Naive thymus-derived CD4-positive, alpha-beta T cell (primary cell): ENCODE data around the gene BPI. TPM values are rescaled to one million over a fixed set of nuclear protein-coding genes. Genes with fewer than 3 reads are reported as not detected.
"Not testable (repeated sequence)": the region's sequence is repeated elsewhere in the genome, so short reads cannot be mapped to it uniquely, and the experiment has no call there.

Experiments
- ATAC-seq: fragments of 150-1000 bp; cut with Tn5 transposase; 2 replicates; pipeline ENCODE4 v1.10.0; 2021; ENCODE audit warnings: mild to moderate bottlenecking, moderate library complexity
- CTCF ChIA-PET: fragments of 350-600 bp; sonication (Branson Sonifier 250); formaldehyde crosslinking; loops from one replicate; lab custom pipeline; 2021; ENCODE audit warnings: antibody characterized with exemption; lab: Charles Lee
- POLR2A ChIA-PET: fragments of 350-600 bp; sonication (Branson Sonifier 250); formaldehyde crosslinking; loops from one replicate; lab custom pipeline; 2021; ENCODE audit warnings: antibody characterized with exemption, inconsistent platforms; lab: Charles Lee
- DNase-seq, 9 donors: peaks; one replicate each; pipeline versions ENCODE4 v3.0.0 to v3.0.0-alpha.2; 2020 to 2022; ENCODE audit warnings: mixed read lengths in 1 of 9
- H3K27ac ChIP-seq: one replicate; pipeline ENCODE4 v1.7.0; 2013; ENCODE audit warnings: mild to moderate bottlenecking, low read depth, low read length, moderate library complexity
- H3K27me3 ChIP-seq, 2 donors: one replicate each; pipeline ENCODE4 v1.7.0; 2013; ENCODE audit warnings: low read length in 2 of 2, mild to moderate bottlenecking in 2 of 2, moderate library complexity in 2 of 2; ENCODE audit not compliant: control insufficient read depth in 2 of 2, insufficient read depth in 2 of 2
- H3K36me3 ChIP-seq, 3 experiments: 1 replicate in 2 of 3; 2 replicates in 1 of 3; pipeline ENCODE4 v1.7.0; 2013; ENCODE audit warnings: low read length in 3 of 3, mild to moderate bottlenecking in 3 of 3, moderate library complexity in 1 of 3; ENCODE audit not compliant: insufficient read depth in 3 of 3, control insufficient read depth in 2 of 3
- H3K4me1 ChIP-seq, 2 donors: one replicate each; pipeline ENCODE4 v1.7.0; 2013; ENCODE audit warnings: low read length in 2 of 2, mild to moderate bottlenecking in 2 of 2, moderate library complexity in 1 of 2; ENCODE audit not compliant: control insufficient read depth in 2 of 2, insufficient read depth in 2 of 2
- H3K4me3 ChIP-seq: 2 replicates; pipeline ENCODE4 v1.7.0; 2013; ENCODE audit warnings: mild to moderate bottlenecking, low read length
- H3K9me3 ChIP-seq, 3 experiments: 1 replicate in 2 of 3; 2 replicates in 1 of 3; pipeline ENCODE4 v1.7.0; 2013; ENCODE audit warnings: low read length in 3 of 3; ENCODE audit not compliant: control insufficient read depth in 2 of 3
- H3K27ac Mint-ChIP-seq, 9 donors: one replicate each; pipeline ENCODE4 v1.8.0; 2020 to 2022; ENCODE audit warnings: mixed read lengths in 9 of 9, mild to moderate bottlenecking in 8 of 9, moderate library complexity in 5 of 9, inconsistent platforms in 2 of 9
- H3K27me3 Mint-ChIP-seq, 5 donors: one replicate each; pipeline ENCODE4 v1.8.0; 2021 to 2022; ENCODE audit warnings: mixed read lengths in 5 of 5, mild to moderate bottlenecking in 1 of 5
- H3K36me3 Mint-ChIP-seq, 5 donors: one replicate each; pipeline ENCODE4 v1.8.0; 2020 to 2022; ENCODE audit warnings: mixed read lengths in 5 of 5, mild to moderate bottlenecking in 3 of 5, inconsistent platforms in 1 of 5
- H3K4me1 Mint-ChIP-seq, 7 donors: one replicate each; pipeline ENCODE4 v1.8.0; 2020 to 2022; ENCODE audit warnings: mixed read lengths in 7 of 7, mild to moderate bottlenecking in 3 of 7, inconsistent platforms in 1 of 7
- H3K4me3 Mint-ChIP-seq, 10 donors: one replicate each; pipeline ENCODE4 v1.8.0; 2020 to 2022; ENCODE audit warnings: mild to moderate bottlenecking in 10 of 10, mixed read lengths in 10 of 10, moderate library complexity in 6 of 10, inconsistent platforms in 2 of 10
- H3K9me3 Mint-ChIP-seq, 11 donors: one replicate each; pipeline ENCODE4 v1.8.0; 2020 to 2022; ENCODE audit warnings: mixed read lengths in 11 of 11, mild to moderate bottlenecking in 4 of 11, inconsistent platforms in 1 of 11, moderate library complexity in 1 of 11
- intact Hi-C, 2 donors: fragments of 100-400 bp; cut with micrococcal nuclease; formaldehyde crosslinking; loops; one replicate each; pipeline ENCODE4 v1.15.1; 2023
- polyA plus RNA-seq, 2 donors: library from polyadenylated mRNA; unstranded; fragments of 300-500 nt; fragmentation: Illumina TruSeq; gene quantifications; one replicate each; pipeline ENCODE4 v1.2.3, GENCODE V29; 2021
- total RNA-seq, 6 experiments: library from RNA in 5 of 6; stranded (reverse) in 5 of 6; gene quantifications; 1 replicate in 5 of 6; 2 replicates in 1 of 6; pipeline ENCODE4 v1.2.3 and lab custom pipeline; 2021 to 2026

The BPI gene
- total and polyA plus RNA-seq, 7 experiments from 2014 or later = 0.29 to 2.4 TPM; not detected in 5

DNA sequence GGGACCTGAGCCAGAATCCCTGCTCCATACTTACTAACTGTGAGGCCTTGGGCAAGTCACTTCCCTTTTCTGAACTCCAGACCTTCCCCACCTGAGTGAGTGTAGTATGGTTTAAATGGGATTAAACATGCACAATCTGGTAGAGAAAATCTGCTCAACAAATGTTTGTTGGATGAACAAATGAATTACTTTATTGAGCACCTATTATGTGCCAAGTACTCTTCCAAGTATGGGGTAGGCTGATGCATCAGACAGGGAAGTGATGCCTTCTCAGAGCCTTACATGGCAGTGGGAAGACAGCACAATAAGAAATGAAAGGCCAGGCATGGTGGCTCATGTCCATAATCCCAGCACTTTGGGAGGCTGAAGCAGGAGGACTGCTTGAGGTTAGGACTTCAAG, 27.3 kb downstream of the BPI start:
- Mint-ChIP-seq H3K27ac (no peak overlapping the region), H3K9me3 (peaks cover 0 to 4% (median 0%) of the 10 kb centered on the region in 11 donors), H3K36me3 (peaks cover 0 to 4% (median 0%) of the 10 kb centered on the region in 5 donors), H3K27me3 (peaks cover 6 to 45% (median 23%) of the 10 kb centered on the region in 5 donors), H3K4me3 (no peak overlapping the region), H3K4me1 (no peaks in the 10 kb centered on the region)
- Histone ChIP-seq H3K27ac (no peak overlapping the region), H3K9me3 (no peaks in the 10 kb centered on the region), H3K4me1 (no peaks in the 10 kb centered on the region), H3K27me3 (no peaks in the 10 kb centered on the region), H3K4me3 (no peak overlapping the region), H3K36me3 (no peaks in the 10 kb centered on the region)
- ATAC-seq (no peak), DNase-seq (no peak)
- intact Hi-C loops = no loop called here
- ChIA-PET CTCF (no interaction called here), POLR2A (no interaction called here)

DNA sequence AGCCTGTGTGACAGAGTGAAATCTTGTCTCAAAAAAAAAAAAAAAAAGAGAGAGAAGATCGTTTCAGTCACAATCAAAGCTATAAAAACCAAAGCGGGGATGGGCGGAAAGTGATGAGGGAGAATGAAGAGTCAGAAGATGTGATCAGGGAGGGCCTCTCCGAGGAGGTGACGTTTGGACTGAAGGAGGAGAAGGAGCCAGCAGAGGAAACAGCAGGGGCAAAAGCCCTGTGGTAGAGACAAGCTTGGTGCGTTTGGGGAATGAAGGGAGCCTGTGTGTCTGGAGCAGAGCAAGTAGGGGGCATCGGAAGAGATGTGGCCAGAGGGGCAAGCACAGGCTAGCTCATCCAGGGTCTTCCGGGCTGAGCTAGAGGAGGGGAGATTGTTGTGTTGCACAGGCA, 27.9 kb downstream of the BPI start:
- ATAC-seq (no peak), DNase-seq (no peak)
- ChIA-PET POLR2A (no interaction called here), CTCF (no interaction called here)
- Histone ChIP-seq H3K27me3 (no peaks in the 10 kb centered on the region), H3K27ac (no peak overlapping the region), H3K9me3 (no peaks in the 10 kb centered on the region), H3K36me3 (no peaks in the 10 kb centered on the region), H3K4me1 (no peaks in the 10 kb centered on the region), H3K4me3 (no peak overlapping the region)
- Mint-ChIP-seq H3K4me1 (no peaks in the 10 kb centered on the region), H3K9me3 (peaks cover 0 to 7% (median 0%) of the 10 kb centered on the region in 11 donors), H3K36me3 (peaks cover 0 to 4% (median 0%) of the 10 kb centered on the region in 5 donors), H3K4me3 (no peak overlapping the region), H3K27me3 (peaks cover 6 to 50% (median 26%) of the 10 kb centered on the region in 5 donors), H3K27ac (no peak overlapping the region)
- intact Hi-C loops = no loop called here

DNA sequence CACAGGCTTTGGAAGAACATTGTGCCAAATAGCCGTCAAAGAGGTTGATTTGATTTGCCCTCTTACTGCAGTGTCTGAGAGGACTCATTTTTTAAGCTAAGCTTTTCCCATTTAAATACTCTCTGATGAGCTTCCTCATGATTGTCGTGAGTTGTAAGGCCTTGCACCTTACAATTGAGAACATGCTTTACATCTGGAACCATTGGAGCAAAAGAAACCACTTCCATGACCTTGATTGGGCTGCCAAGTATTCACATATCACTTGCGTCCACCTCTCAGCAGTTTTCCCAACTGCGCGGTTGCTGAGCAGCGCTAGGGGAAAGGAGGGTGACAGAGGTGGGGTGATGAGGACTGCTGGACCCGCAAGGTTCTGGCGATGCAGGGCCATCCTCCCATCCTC, 30.1 kb downstream of the BPI start:
- no peak overlapping the region for H3K4me3 ChIP-seq
- H3K4me1 ChIP-seq = no peaks in the 10 kb centered on the region
- H3K9me3 ChIP-seq = peaks cover 0 to 7% (median 0%) of the 10 kb centered on the region in 3 experiments
- Mint-ChIP-seq H3K27ac (no peak overlapping the region), H3K9me3 (peaks cover 0 to 19% (median 9%) of the 10 kb centered on the region in 11 donors), H3K36me3 (peaks cover 0 to 3% (median 0%) of the 10 kb centered on the region in 5 donors), H3K27me3 (peaks cover 9 to 48% (median 32%) of the 10 kb centered on the region in 5 donors), H3K4me1 (no peaks in the 10 kb centered on the region), H3K4me3 (no peak overlapping the region)
- H3K36me3 ChIP-seq = no peaks in the 10 kb centered on the region
- no peaks in the 10 kb centered on the region for H3K27me3 ChIP-seq
- no peak for DNase-seq
- ChIA-PET CTCF (no interaction called here), POLR2A (no interaction called here)
- intact Hi-C loops = no loop called here
- ATAC-seq = no peak
- no peak overlapping the region for H3K27ac ChIP-seq

DNA sequence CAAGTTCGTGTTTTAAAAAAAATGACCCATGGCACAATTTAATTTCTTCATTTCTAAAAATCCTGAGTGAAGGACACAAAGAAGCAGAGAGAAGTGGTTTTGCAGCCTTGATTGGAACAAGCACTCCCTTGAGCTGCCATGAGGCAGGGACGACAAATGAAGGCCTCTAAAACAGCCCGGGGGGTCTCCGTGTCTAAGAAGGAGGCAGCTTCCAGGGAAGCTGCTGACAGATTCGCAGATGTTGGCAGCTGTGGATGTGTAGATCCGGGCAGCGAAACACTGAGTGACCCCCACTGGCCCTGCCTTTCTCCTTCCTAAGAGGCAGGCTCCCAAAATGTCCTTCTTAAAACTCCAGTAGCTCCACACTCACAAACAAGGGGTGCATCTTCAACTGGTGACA, 32.8 kb downstream of the BPI start:
- Mint-ChIP-seq H3K4me1 (no peaks in the 10 kb centered on the region), H3K27me3 (peaks cover 9 to 34% (median 23%) of the 10 kb centered on the region in 5 donors), H3K4me3 (no peak overlapping the region), H3K36me3 (peaks cover 0 to 3% (median 0%) of the 10 kb centered on the region in 5 donors), H3K9me3 (peaks cover 0 to 19% (median 9%) of the 10 kb centered on the region in 11 donors), H3K27ac (no peak overlapping the region)
- intact Hi-C loops = no loop called here
- CTCF ChIA-PET = no interaction called here
- POLR2A ChIA-PET = no interaction called here
- no peaks in the 10 kb centered on the region for H3K27me3 ChIP-seq
- no peak overlapping the region for H3K27ac ChIP-seq
- DNase-seq (no peak), ATAC-seq (no peak)
- no peak overlapping the region for H3K4me3 ChIP-seq
- no peaks in the 10 kb centered on the region for H3K36me3 ChIP-seq
- peaks cover 0 to 7% (median 0%) of the 10 kb centered on the region in 3 experiments for H3K9me3 ChIP-seq
- no peaks in the 10 kb centered on the region for H3K4me1 ChIP-seq

DNA sequence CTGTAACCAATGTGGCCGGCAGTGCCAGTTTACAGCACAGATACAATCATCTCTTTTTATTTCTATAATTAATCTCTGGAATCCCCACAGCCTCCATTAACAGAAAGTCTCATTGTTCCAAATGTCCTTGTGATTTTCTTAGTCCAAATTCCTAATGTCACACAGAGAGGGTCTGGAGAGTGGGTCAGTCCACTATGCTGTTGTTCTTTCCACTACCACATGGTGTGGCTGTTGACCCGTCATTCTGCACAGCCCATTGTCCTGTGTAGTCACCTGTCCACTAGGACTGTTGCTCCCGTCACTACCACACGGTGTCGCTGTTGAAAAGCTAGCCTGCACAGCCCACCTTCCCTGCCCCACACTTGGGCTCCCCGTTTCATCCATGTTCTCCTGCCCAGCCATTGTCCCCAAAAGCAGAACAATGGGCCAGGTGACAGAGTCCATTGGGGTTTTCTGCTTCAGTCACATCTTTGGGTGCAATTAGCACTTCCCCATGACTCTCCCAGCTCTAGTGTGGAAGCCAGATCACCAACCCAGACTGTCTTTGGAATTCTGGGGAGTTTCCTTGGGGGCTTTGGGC, 33.7 kb downstream of the BPI start:
- no peak for ATAC-seq
- Mint-ChIP-seq H3K36me3 (peaks cover 0 to 3% (median 0%) of the 10 kb centered on the region in 5 donors), H3K27me3 (peaks cover 7 to 25% (median 23%) of the 10 kb centered on the region in 5 donors), H3K4me1 (no peaks in the 10 kb centered on the region), H3K9me3 (peaks cover 0 to 19% (median 9%) of the 10 kb centered on the region in 11 donors), H3K4me3 (no peak overlapping the region), H3K27ac (no peak overlapping the region)
- Histone ChIP-seq H3K27ac (no peak overlapping the region), H3K9me3 (peaks cover 0 to 7% (median 0%) of the 10 kb centered on the region in 3 experiments), H3K4me1 (no peaks in the 10 kb centered on the region), H3K4me3 (no peak overlapping the region), H3K36me3 (no peaks in the 10 kb centered on the region), H3K27me3 (no peaks in the 10 kb centered on the region)
- POLR2A ChIA-PET = no interaction called here
- DNase-seq = no peak
- intact Hi-C loops = no loop called here
- CTCF ChIA-PET = no interaction called here

DNA sequence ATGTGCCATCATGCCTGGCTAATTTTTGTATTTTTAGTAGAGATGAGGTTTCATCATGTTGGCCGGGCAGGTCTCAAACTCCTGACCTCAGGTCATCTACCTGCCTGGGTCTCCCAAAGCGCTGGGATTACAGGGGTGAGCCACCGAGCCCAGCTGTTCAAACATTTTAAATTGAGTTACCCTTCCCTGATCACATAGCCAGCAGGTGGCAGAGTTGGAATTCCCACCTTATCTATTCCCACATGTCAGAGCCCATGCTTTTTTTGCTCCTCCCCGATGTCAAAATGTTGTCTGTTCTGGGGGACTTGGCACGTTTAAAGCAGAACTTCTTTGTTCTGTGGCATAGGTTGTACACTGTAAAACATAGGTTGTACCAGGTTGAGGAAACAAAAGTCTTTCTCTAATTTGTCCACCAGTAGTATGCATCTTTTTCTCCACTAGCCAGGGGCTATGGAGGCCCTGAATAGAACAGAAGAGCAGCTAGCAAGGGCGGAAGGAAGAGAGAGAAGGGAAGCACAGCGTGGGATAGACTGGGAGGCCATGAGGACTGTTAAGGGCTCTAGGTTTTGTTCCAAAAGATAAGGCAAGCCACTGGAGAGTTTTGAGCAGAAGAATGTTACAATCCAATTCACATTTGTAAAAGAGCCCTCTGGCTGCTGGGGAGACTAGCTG, 35.0 kb downstream of the BPI start:
- no peaks in the 10 kb centered on the region for H3K27me3 ChIP-seq
- no peak overlapping the region for H3K4me3 ChIP-seq
- ATAC-seq (no peak), DNase-seq (no peak)
- Mint-ChIP-seq H3K36me3 (peaks cover 0 to 3% (median 0%) of the 10 kb centered on the region in 5 donors), H3K27me3 (peaks cover 7 to 23% (median 23%) of the 10 kb centered on the region in 5 donors), H3K4me3 (no peak overlapping the region), H3K27ac (no peak overlapping the region), H3K4me1 (no peaks in the 10 kb centered on the region), H3K9me3 (peaks cover 0 to 19% (median 9%) of the 10 kb centered on the region in 11 donors)
- POLR2A ChIA-PET = no interaction called here
- H3K27ac ChIP-seq = no peak overlapping the region
- no peaks in the 10 kb centered on the region for H3K36me3 ChIP-seq
- intact Hi-C loops = no loop called here
- H3K9me3 ChIP-seq = peaks cover 0 to 7% (median 0%) of the 10 kb centered on the region in 3 experiments
- CTCF ChIA-PET = no interaction called here
- no peaks in the 10 kb centered on the region for H3K4me1 ChIP-seq

DNA sequence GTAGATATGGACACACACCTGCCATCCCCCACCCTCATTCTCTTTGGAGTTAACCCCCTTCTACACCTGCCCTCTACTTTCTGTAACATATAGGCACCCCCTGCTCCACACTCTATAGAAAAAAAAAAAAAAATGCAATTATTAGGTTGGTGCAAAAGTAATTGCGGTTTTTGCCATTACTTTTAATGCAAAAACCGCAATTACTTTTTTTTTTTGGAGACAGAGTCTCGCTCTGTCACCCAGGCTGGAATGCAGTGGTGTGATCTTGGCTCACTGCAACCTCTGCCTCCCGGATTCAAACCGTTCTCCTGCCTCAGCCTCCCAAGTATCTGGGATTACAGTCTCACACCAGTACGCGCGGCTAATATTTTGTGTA, 35.6 kb downstream of the BPI start:
- H3K36me3 ChIP-seq, CTCF ChIA-PET, intact Hi-C loops, H3K27ac ChIP-seq, DNase-seq, POLR2A ChIA-PET, H3K36me3 Mint-ChIP-seq, H3K4me3 ChIP-seq, H3K27ac Mint-ChIP-seq, H3K27me3 ChIP-seq, H3K4me3 Mint-ChIP-seq, ATAC-seq, H3K4me1 ChIP-seq, H3K9me3 ChIP-seq, H3K4me1 Mint-ChIP-seq: not testable (repeated sequence)
- peaks cover 0 to 19% (median 9%) of the 10 kb centered on the region in 11 donors for H3K9me3 Mint-ChIP-seq
- peaks cover 7 to 23% (median 20%) of the 10 kb centered on the region in 5 donors for H3K27me3 Mint-ChIP-seq
